GM12878 (cell line): ENCODE results near the gene PRPSAP1. TPM values are rescaled to one million over a fixed set of nuclear protein-coding genes. Genes with fewer than 3 reads are reported as not detected.

Experiments
- BCL11A ChIP-seq: IDR thresholded peaks from 2 replicates; pipeline ENCODE4 v1.6.1; 2011; ENCODE audit warnings: low read depth, low read length
- CEBPB ChIP-seq, 2 experiments: fragments of 150-350 bp in 1 of 2; IDR thresholded peaks; 2 replicates each; pipeline ENCODE4 v1.6.1; 2012 to 2014; ENCODE audit warnings: low read depth in 2 of 2, low read length in 2 of 2, borderline replicate concordance in 1 of 2, inconsistent platforms in 1 of 2
- RUNX3 ChIP-seq: IDR thresholded peaks from 2 replicates; pipeline ENCODE4 v1.6.1; 2012; ENCODE audit warnings: low read length, inconsistent platforms
- SMC3 ChIP-seq: IDR thresholded peaks from 2 replicates; pipeline ENCODE4 v1.6.1; 2011; ENCODE audit warnings: low read length, improper control_type of control experiment, borderline replicate concordance
- STAT3 ChIP-seq: IDR thresholded peaks from 2 replicates; pipeline ENCODE4 v1.6.1; 2011; ENCODE audit warnings: low read depth, low read length, improper control_type of control experiment
- ZNF274 ChIP-seq: IDR thresholded peaks from one replicate; pipeline ENCODE4 v1.8.0; 2011; ENCODE audit not compliant: insufficient read length, insufficient read depth
- polyA plus RNA-seq, 11 experiments: library from polyadenylated mRNA; depleted of rRNA in 4 of 11; unstranded in 6 of 11; stranded (reverse) in 5 of 11; fragments of >200 nt; fragmentation: Nextera tagmentation in 4 of 11; fragmentation: Illumina TruSeq in 1 of 11; extraction: Ambion mirVana in 4 of 11; extraction: Trizol in 1 of 11; gene quantifications; 1 replicate in 1 of 11; 2 replicates in 10 of 11; pipeline versions ENCODE4 v1.2.1 to v1.2.3, GENCODE V29; 2011 to 2016; ENCODE audit warnings: inconsistent platforms in 2 of 11, missing spikeins in 2 of 11, low read depth in 1 of 11
- total RNA-seq, 4 experiments: library from RNA; depleted of rRNA in 3 of 4; stranded (reverse); fragments of >200 nt in 3 of 4; fragmentation: Illumina TruSeq in 1 of 4; extraction: Trizol in 1 of 4; gene quantifications; 2 replicates each; pipeline versions ENCODE4 v1.2.1 to v1.2.3, GENCODE V29; 2013 to 2021
- TF ChIP-seq, protein P1 (sequence below): fragments of 150-350 bp; IDR thresholded peaks from 2 replicates; pipeline ENCODE4 v1.6.1; 2014; ENCODE audit warnings: mild to moderate bottlenecking, low read depth, low read length
- TF ChIP-seq, protein P2 (sequence below): fragments of 450-650 bp; IDR thresholded peaks from 2 replicates; pipeline ENCODE4 v1.6.1; 2017; ENCODE audit warnings: mild to moderate bottlenecking, low read depth, inconsistent platforms; ENCODE audit not compliant: poor library complexity, severe bottlenecking
- TF ChIP-seq, protein P3 (sequence below): fragments of 450-650 bp; IDR thresholded peaks from 2 replicates; pipeline ENCODE4 v1.6.1; 2018; ENCODE audit warnings: mild to moderate bottlenecking, low read depth, moderate library complexity; ENCODE audit not compliant: partially characterized antibody
- TF ChIP-seq, protein P4 (sequence below): IDR thresholded peaks from 2 replicates; pipeline ENCODE4 v1.6.1; 2012; ENCODE audit warnings: low read depth, low read length, improper control_type of control experiment
- TF ChIP-seq, protein P5 (sequence below): IDR thresholded peaks from 2 replicates; pipeline ENCODE4 v1.6.1; 2012; ENCODE audit warnings: low read depth, low read length, improper control_type of control experiment
- TF ChIP-seq, protein P6 (sequence below), 3 experiments: IDR thresholded peaks in 2 of 3; conservative IDR thresholded peaks in 1 of 3; 2 replicates each; pipeline ENCODE4 v1.5.1; 2011; ENCODE audit warnings: low read depth in 3 of 3, low read length in 3 of 3, mild to moderate bottlenecking in 3 of 3, control low read depth in 2 of 3, moderate library complexity in 2 of 3, inconsistent platforms in 1 of 3, mixed read lengths in 1 of 3; ENCODE audit not compliant: control insufficient read depth in 2 of 3, insufficient read depth in 1 of 3; ENCODE audit errors: extremely low read depth in 1 of 3

The PRPSAP1 gene
- total and polyA plus RNA-seq, 10 of the 15 experiments (the other 5 are each of a cell fraction or from before 2014, with no cell fraction given), result 15.8 to 84.2 (median 44.2) TPM

DNA sequence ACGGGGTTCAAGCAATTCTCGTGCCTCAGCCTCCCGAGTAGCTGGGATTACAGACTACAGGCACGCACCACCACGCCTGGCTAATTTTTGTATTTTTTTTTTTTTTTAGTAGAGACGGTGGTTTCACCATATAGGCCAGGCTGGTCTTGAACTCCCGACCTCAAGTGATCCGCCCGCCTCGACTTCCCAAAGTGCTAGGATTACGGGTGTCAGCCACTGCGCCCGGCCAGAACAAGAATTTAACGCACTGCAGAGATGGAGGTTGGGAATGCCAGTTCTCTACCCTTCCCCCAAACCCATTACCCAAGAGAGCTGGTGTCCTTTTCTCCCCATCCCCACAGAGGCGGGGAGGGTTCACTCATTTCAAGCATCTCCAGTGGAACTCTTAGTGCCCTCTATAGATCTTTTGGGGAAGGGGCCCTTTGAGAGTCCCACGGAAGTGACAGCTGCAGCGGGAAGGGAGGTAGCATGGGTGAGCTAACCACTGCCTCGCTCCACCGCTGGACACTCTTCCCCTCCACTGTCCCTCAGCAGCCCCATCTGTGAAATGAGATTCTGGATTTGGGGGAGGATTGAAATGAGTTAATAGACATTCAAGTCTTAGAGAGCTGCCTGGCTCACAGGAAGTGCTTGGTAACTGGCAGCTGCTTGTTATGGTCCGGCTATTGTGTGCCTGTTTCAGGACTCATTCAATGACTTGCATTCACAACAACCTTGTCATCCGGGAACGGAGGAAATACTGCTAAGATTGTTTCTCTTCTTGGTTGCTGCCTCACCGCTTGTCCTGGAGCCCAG lies 92.1 kb downstream of the PRPSAP1 start (continued):
- TF ChIP-seq, protein P1, sequence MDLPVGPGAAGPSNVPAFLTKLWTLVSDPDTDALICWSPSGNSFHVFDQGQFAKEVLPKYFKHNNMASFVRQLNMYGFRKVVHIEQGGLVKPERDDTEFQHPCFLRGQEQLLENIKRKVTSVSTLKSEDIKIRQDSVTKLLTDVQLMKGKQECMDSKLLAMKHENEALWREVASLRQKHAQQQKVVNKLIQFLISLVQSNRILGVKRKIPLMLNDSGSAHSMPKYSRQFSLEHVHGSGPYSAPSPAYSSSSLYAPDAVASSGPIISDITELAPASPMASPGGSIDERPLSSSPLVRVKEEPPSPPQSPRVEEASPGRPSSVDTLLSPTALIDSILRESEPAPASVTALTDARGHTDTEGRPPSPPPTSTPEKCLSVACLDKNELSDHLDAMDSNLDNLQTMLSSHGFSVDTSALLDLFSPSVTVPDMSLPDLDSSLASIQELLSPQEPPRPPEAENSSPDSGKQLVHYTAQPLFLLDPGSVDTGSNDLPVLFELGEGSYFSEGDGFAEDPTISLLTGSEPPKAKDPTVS, result no peak
- TF ChIP-seq, protein P2, sequence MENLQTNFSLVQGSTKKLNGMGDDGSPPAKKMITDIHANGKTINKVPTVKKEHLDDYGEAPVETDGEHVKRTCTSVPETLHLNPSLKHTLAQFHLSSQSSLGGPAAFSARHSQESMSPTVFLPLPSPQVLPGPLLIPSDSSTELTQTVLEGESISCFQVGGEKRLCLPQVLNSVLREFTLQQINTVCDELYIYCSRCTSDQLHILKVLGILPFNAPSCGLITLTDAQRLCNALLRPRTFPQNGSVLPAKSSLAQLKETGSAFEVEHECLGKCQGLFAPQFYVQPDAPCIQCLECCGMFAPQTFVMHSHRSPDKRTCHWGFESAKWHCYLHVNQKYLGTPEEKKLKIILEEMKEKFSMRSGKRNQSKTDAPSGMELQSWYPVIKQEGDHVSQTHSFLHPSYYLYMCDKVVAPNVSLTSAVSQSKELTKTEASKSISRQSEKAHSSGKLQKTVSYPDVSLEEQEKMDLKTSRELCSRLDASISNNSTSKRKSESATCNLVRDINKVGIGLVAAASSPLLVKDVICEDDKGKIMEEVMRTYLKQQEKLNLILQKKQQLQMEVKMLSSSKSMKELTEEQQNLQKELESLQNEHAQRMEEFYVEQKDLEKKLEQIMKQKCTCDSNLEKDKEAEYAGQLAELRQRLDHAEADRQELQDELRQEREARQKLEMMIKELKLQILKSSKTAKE, result no peak
- TF ChIP-seq, protein P3, sequence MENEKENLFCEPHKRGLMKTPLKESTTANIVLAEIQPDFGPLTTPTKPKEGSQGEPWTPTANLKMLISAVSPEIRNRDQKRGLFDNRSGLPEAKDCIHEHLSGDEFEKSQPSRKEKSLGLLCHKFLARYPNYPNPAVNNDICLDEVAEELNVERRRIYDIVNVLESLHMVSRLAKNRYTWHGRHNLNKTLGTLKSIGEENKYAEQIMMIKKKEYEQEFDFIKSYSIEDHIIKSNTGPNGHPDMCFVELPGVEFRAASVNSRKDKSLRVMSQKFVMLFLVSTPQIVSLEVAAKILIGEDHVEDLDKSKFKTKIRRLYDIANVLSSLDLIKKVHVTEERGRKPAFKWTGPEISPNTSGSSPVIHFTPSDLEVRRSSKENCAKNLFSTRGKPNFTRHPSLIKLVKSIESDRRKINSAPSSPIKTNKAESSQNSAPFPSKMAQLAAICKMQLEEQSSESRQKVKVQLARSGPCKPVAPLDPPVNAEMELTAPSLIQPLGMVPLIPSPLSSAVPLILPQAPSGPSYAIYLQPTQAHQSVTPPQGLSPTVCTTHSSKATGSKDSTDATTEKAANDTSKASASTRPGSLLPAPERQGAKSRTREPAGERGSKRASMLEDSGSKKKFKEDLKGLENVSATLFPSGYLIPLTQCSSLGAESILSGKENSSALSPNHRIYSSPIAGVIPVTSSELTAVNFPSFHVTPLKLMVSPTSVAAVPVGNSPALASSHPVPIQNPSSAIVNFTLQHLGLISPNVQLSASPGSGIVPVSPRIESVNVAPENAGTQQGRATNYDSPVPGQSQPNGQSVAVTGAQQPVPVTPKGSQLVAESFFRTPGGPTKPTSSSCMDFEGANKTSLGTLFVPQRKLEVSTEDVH, result no peak
- TF ChIP-seq STAT3 (no peak), ZNF274 (no peak), CEBPB (IDR thresholded peaks at IDR 0.05; ENCODE audit: borderline replicate concordance in 1 of 2, low read depth in 2 of 2, low read length in 2 of 2) (no peak), SMC3 (no peak), RUNX3 (0 out of 2 replicates have a peak, but pooled peaks have one; percentile 16), BCL11A (no peak)
- TF ChIP-seq, protein P4, sequence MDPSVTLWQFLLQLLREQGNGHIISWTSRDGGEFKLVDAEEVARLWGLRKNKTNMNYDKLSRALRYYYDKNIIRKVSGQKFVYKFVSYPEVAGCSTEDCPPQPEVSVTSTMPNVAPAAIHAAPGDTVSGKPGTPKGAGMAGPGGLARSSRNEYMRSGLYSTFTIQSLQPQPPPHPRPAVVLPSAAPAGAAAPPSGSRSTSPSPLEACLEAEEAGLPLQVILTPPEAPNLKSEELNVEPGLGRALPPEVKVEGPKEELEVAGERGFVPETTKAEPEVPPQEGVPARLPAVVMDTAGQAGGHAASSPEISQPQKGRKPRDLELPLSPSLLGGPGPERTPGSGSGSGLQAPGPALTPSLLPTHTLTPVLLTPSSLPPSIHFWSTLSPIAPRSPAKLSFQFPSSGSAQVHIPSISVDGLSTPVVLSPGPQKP, result no peak
- TF ChIP-seq, protein P5, sequence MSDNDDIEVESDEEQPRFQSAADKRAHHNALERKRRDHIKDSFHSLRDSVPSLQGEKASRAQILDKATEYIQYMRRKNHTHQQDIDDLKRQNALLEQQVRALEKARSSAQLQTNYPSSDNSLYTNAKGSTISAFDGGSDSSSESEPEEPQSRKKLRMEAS, result no peak
- TF ChIP-seq, protein P6, sequence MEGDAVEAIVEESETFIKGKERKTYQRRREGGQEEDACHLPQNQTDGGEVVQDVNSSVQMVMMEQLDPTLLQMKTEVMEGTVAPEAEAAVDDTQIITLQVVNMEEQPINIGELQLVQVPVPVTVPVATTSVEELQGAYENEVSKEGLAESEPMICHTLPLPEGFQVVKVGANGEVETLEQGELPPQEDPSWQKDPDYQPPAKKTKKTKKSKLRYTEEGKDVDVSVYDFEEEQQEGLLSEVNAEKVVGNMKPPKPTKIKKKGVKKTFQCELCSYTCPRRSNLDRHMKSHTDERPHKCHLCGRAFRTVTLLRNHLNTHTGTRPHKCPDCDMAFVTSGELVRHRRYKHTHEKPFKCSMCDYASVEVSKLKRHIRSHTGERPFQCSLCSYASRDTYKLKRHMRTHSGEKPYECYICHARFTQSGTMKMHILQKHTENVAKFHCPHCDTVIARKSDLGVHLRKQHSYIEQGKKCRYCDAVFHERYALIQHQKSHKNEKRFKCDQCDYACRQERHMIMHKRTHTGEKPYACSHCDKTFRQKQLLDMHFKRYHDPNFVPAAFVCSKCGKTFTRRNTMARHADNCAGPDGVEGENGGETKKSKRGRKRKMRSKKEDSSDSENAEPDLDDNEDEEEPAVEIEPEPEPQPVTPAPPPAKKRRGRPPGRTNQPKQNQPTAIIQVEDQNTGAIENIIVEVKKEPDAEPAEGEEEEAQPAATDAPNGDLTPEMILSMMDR (IDR thresholded peaks at IDR 0.05 in 2 of 3, conservative IDR thresholded peaks at IDR 0.05 in 1 of 3; ENCODE audit: control insufficient read depth in 2 of 3, extremely low read depth in 1 of 3, insufficient read depth in 1 of 3, low read depth in 3 of 3, low read length in 3 of 3), result no peak
- TF ChIP-seq, all 136 proteins: peak for 12
